Measurements from ENCODE around the gene MED1. TPM values are rescaled to one million over a fixed set of nuclear protein-coding genes. Genes with fewer than 3 reads are reported as not detected.

The MED1 gene
- total and polyA plus RNA-seq, 9 of the 15 experiments (the other 6 are each of a cell fraction or from before 2014, with no cell fraction given): 14.0 to 59.8 (median 46.7) TPM

GRCh38 chr17:39450847-39451581, at the start of gene MED1 (continued):
- TF ChIP-seq ARID3A (IDR thresholded peaks at IDR 0.05; ENCODE audit: borderline replicate concordance, low read depth, low read length) (0 out of 2 replicates have a peak, but pooled peaks have one; percentile 81), NUFIP1 (IDR thresholded peaks at IDR 0.05; ENCODE audit: partially characterized antibody) (no peak), HCFC1 (IDR thresholded peaks at IDR 0.05; ENCODE audit: low read depth, low read length) (peak; percentile 35), HDAC1 (IDR thresholded peaks at IDR 0.05) (peak; percentile 44 to 91; a peak in 2 of 4 replicates), TCF7L2 (IDR thresholded peaks at IDR 0.05; ENCODE audit: low read depth, low read length) (peak; percentile 84), ZNF518B (CRISPR knock-in tag; IDR thresholded peaks at IDR 0.05) (no peak), TBP (optimal IDR thresholded peaks at IDR 0.05; ENCODE audit: low read depth, low read length) (peak; percentile 97), ZNF639 (CRISPR knock-in tag; conservative IDR thresholded peaks at IDR 0.05 in 1 of 2, IDR thresholded peaks at IDR 0.05 in 1 of 2) (peak in 1 of 2 experiments; percentile 73; a peak in 2 of 4 replicates), RFX5 (IDR thresholded peaks at IDR 0.05; ENCODE audit: low read depth, low read length) (no peak), ATF7 (IDR thresholded peaks at IDR 0.05) (no peak; the same call in 1 of the 2 replicates), MTF1 (CRISPR knock-in tag; IDR thresholded peaks at IDR 0.05; ENCODE audit: borderline replicate concordance) (no peak), MYBL2 (IDR thresholded peaks at IDR 0.05; ENCODE audit: low read depth) (peak; percentile 53; the same call in 1 of the 2 replicates), MYBL2 (CRISPR knock-in tag; IDR thresholded peaks at IDR 0.05; ENCODE audit: borderline replicate concordance) (no peak), MNT (conservative IDR thresholded peaks at IDR 0.05) (peak; percentile 22 to 70; a peak in 2 of 4 replicates), GABPA (tag; conservative IDR thresholded peaks at IDR 0.05; ENCODE audit: low read depth) (peak; percentile 27; the same call in 1 of the 2 replicates), RBM17 (IDR thresholded peaks at IDR 0.05; ENCODE audit: borderline replicate concordance, low read depth, low read length) (no peak), MYNN (IDR thresholded peaks at IDR 0.05) (no peak), MYNN (CRISPR knock-in tag; IDR thresholded peaks at IDR 0.05) (no peak), SUPT5H (IDR thresholded peaks at IDR 0.05) (peak; percentile 94)

All from K562 (cell line).